Tibial artery (tissue), 4 donors: ENCODE results near the gene ADRA2A.

Experiments
- DNase-seq, 2 donors: peaks; one replicate each; pipeline ENCODE4 v3.0.0-alpha.2; 2019
- H3K27ac ChIP-seq, 2 donors: fragments of 200-600 bp; sonication (generic) in 1 of 2; 1 replicate in 1 of 2; 2 replicates in 1 of 2; pipeline ENCODE4 v1.5.1; 2018 to 2019; ENCODE audit warnings: mild to moderate bottlenecking in 1 of 2
- H3K27me3 ChIP-seq, 2 donors: fragments of 200-600 bp; sonication (generic) in 1 of 2; one replicate each; pipeline versions ENCODE4 v1.5.1 to v1.6.0; 2016 to 2019
- H3K36me3 ChIP-seq, 3 donors: fragments of 200-600 bp; sonication (generic) in 2 of 3; one replicate each; pipeline ENCODE4 v1.5.1; 2016 to 2019; ENCODE audit warnings: mild to moderate bottlenecking in 2 of 3
- H3K4me1 ChIP-seq, 4 donors: fragments of 200-600 bp; sonication (generic) in 2 of 4; 1 replicate in 3 of 4; 2 replicates in 1 of 4; pipeline ENCODE4 v1.5.1; 2016 to 2019
- H3K4me3 ChIP-seq, 2 donors: fragments of 200-600 bp; sonication (generic) in 1 of 2; 1 replicate in 1 of 2; 2 replicates in 1 of 2; pipeline ENCODE4 v1.5.1; 2018 to 2019; ENCODE audit warnings: mild to moderate bottlenecking in 2 of 2
- H3K9me3 ChIP-seq, 3 donors: fragments of 200-600 bp; sonication (generic) in 1 of 3; one replicate each; pipeline ENCODE4 v1.5.1; 2016 to 2019
- CTCF ChIP-seq, 2 experiments: fragments of 200-600 bp in 1 of 2; fragments of 450-650 bp in 1 of 2; IDR thresholded peaks; one replicate each; pipeline ENCODE4 v1.5.1; 2017 to 2019; ENCODE audit warnings: antibody characterized with exemption in 2 of 2, mild to moderate bottlenecking in 1 of 2, moderate library complexity in 1 of 2
- intact Hi-C: fragments of 100-400 bp; cut with DNase I; formaldehyde crosslinking; loops from one replicate; pipeline ENCODE4 v1.15.0; 2023; ENCODE audit warnings: low total_unique reads

The ADRA2A gene

GRCh38 chr10:111129363-111129762 lies 52.5 kb downstream of the ADRA2A start:
- Histone ChIP-seq H3K27me3 (no peaks in the 10 kb centered on the region), H3K4me3 (no peak overlapping the region), H3K9me3 (no peaks in the 10 kb centered on the region), H3K4me1 (no peaks in the 10 kb centered on the region), H3K27ac (no peak overlapping the region), H3K36me3 (no peaks in the 10 kb centered on the region)
- intact Hi-C loops: no loop called here
- no peak for TF ChIP-seq CTCF (IDR thresholded peaks at IDR 0.05)
- no peak for DNase-seq

GRCh38 chr10:111130471-111130870 lies 53.6 kb downstream of the ADRA2A start:
- TF ChIP-seq CTCF (IDR thresholded peaks at IDR 0.05): no peak
- intact Hi-C loops: no loop called here

More at GRCh38 chr10:111130471-111130870, 53.6 kb downstream of the ADRA2A start:
- Histone ChIP-seq H3K27ac (no peak overlapping the region), H3K36me3 (no peaks in the 10 kb centered on the region), H3K4me3 (no peak overlapping the region), H3K9me3 (no peaks in the 10 kb centered on the region), H3K4me1 (no peaks in the 10 kb centered on the region), H3K27me3 (no peaks in the 10 kb centered on the region)
- no peak for DNase-seq
